CD4-positive, alpha-beta memory T cell (primary cell): ENCODE data around the gene SNX22. TPM values are rescaled to one million over a fixed set of nuclear protein-coding genes. Genes with fewer than 3 reads are reported as not detected.
A peak's percentile ranks its signal among the peaks of the same experiment; 100 is the strongest.

Experiments
- CTCF ChIA-PET: fragments of 350-600 bp; sonication (Branson Sonifier 250); formaldehyde crosslinking; loops from one replicate; lab custom pipeline; 2021; ENCODE audit warnings: inconsistent platforms; ENCODE audit not compliant: partially characterized antibody; lab: Charles Lee
- POLR2A ChIA-PET: fragments of 350-600 bp; sonication (Branson Sonifier 250); formaldehyde crosslinking; loops from one replicate; lab custom pipeline; 2021; ENCODE audit not compliant: partially characterized antibody; lab: Charles Lee
- DNase-seq, 5 donors: peaks; one replicate each; pipeline versions ENCODE4 v3.0.0 to v3.0.0-alpha.2; 2020 to 2022; ENCODE audit warnings: mixed read lengths in 1 of 5
- H3K27ac ChIP-seq: one replicate; pipeline ENCODE4 v1.7.0; 2013; ENCODE audit warnings: low read depth, low read length
- H3K27me3 ChIP-seq: 2 replicates; pipeline ENCODE4 v1.7.0; 2013; ENCODE audit warnings: mild to moderate bottlenecking, low read length, moderate library complexity; ENCODE audit not compliant: insufficient read depth
- H3K36me3 ChIP-seq: 2 replicates; pipeline ENCODE4 v1.7.0; 2013; ENCODE audit warnings: mild to moderate bottlenecking, low read length, moderate library complexity; ENCODE audit not compliant: insufficient read depth
- H3K4me1 ChIP-seq: 2 replicates; pipeline ENCODE4 v1.7.0; 2013; ENCODE audit warnings: mild to moderate bottlenecking, low read length, moderate library complexity; ENCODE audit not compliant: insufficient read depth
- H3K4me3 ChIP-seq, 2 donors: one replicate each; pipeline ENCODE4 v1.7.0; 2013; ENCODE audit warnings: low read length in 2 of 2, mild to moderate bottlenecking in 1 of 2
- H3K9me3 ChIP-seq, 2 donors: one replicate each; pipeline ENCODE4 v1.7.0; 2013; ENCODE audit warnings: low read length in 2 of 2, control low read depth in 1 of 2; ENCODE audit not compliant: control insufficient read depth in 1 of 2
- H3K27ac Mint-ChIP-seq, 7 donors: one replicate each; pipeline ENCODE4 v1.8.0; 2020 to 2021; ENCODE audit warnings: mixed read lengths in 7 of 7, mild to moderate bottlenecking in 6 of 7, inconsistent platforms in 3 of 7, moderate library complexity in 3 of 7
- H3K27me3 Mint-ChIP-seq, 2 donors: one replicate each; pipeline ENCODE4 v1.8.0; 2020 to 2021; ENCODE audit warnings: mixed read lengths in 2 of 2
- H3K36me3 Mint-ChIP-seq, 2 donors: one replicate each; pipeline ENCODE4 v1.8.0; 2020 to 2021; ENCODE audit warnings: mixed read lengths in 2 of 2, inconsistent platforms in 1 of 2, mild to moderate bottlenecking in 1 of 2
- H3K4me1 Mint-ChIP-seq, 4 donors: one replicate each; pipeline ENCODE4 v1.8.0; 2020 to 2021; ENCODE audit warnings: mixed read lengths in 4 of 4, mild to moderate bottlenecking in 1 of 4
- H3K4me3 Mint-ChIP-seq, 8 donors: one replicate each; pipeline ENCODE4 v1.8.0; 2020 to 2021; ENCODE audit warnings: mixed read lengths in 8 of 8, mild to moderate bottlenecking in 7 of 8, moderate library complexity in 6 of 8, inconsistent platforms in 3 of 8
- H3K9me3 Mint-ChIP-seq, 8 donors: one replicate each; pipeline ENCODE4 v1.8.0; 2020 to 2021; ENCODE audit warnings: mixed read lengths in 8 of 8, mild to moderate bottlenecking in 5 of 8, inconsistent platforms in 3 of 8, moderate library complexity in 1 of 8
- intact Hi-C: fragments of 100-400 bp; cut with micrococcal nuclease; formaldehyde crosslinking; loops from one replicate; pipeline ENCODE4 v1.15.1; 2023
- polyA plus RNA-seq, 2 donors: library from polyadenylated mRNA; unstranded; fragments of 300-500 nt; fragmentation: Illumina TruSeq; gene quantifications; one replicate each; pipeline ENCODE4 v1.2.3, GENCODE V29; 2021
- total RNA-seq, 2 experiments: library from RNA; stranded (reverse); gene quantifications; one replicate each; pipeline ENCODE4 v1.2.3, GENCODE V29; 2021

SNX22 gene
- total and polyA plus RNA-seq, 4 experiments from 2014 or later: 0.32 to 0.95 (median 0.52) TPM

DNA sequence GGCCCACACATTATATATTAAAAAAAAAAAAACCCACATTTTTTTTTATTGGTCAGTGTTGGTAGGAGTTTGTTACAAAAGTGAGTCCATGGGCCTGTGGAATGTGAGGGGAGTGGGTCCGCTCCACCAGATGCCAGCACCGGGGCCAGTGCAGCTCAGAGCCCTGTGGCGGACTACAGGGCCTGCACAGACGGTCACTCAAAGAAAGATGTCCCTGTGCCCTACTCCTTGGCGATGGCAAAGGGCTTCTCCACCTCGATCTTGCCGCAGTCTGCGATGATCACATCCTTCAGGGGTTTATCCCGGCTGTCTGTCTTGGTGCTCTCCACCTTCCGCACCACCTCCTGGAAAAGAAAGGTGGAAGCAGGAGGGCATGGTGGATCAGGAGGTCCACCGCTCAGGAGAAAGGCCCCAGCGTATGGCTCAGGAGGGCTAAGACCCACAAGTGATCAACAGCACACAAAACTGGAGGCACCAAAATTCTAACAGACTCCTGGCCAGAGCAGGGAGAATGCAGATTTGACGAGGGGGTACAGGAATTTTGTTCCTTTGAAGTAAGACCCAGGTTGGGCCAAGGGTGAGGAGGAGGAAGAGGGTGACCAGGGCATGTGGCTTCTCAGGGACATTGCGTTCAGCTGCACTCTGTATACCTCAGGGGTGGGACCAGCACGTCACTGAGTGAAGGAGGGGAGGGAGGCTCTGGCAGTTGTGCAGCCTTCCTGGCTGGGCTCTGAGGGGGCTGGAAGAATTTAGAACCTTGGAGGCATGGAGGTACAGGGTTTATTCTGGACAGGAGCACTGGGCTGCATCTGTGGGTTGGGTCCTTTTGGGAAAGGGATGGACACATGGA, 4.5 kb downstream of the SNX22 start:
- Histone ChIP-seq H3K9me3 (no peaks in the 10 kb centered on the region), H3K4me3 (no peak overlapping the region), H3K27ac (no peak overlapping the region), H3K4me1 (peaks cover 52% of the 10 kb centered on the region), H3K27me3 (peaks cover 6% of the 10 kb centered on the region), H3K36me3 (peaks cover 48% of the 10 kb centered on the region)
- intact Hi-C loops: no loop called here
- DNase-seq: no peak
- Mint-ChIP-seq H3K4me3 (no peak overlapping the region), H3K9me3 (peaks cover 0 to 2% (median 0%) of the 10 kb centered on the region in 8 donors), H3K4me1 (peaks cover 18 to 53% (median 34%) of the 10 kb centered on the region in 4 donors), H3K36me3 (peaks cover 36 to 59% of the 10 kb centered on the region in 2 donors), H3K27ac (peak overlapping the region in 2 of 7 donors; percentile 17 to 72), H3K27me3 (peaks cover 3 to 6% of the 10 kb centered on the region in 2 donors)
- CTCF ChIA-PET: interaction anchor here (0.7 to 3.4 kb wide), 6 partner anchors 12 to 680 kb away, joined by 3 to 28 read pairs (median 4); no protein-coding TSS in a partner anchor
- POLR2A ChIA-PET: interaction anchor here (0.7 to 7.1 kb wide), 2 partner anchors 60 to 672 kb away, joined by 3 to 48 read pairs; partner anchors contain the start of genes CIAO2A and SNX1

DNA sequence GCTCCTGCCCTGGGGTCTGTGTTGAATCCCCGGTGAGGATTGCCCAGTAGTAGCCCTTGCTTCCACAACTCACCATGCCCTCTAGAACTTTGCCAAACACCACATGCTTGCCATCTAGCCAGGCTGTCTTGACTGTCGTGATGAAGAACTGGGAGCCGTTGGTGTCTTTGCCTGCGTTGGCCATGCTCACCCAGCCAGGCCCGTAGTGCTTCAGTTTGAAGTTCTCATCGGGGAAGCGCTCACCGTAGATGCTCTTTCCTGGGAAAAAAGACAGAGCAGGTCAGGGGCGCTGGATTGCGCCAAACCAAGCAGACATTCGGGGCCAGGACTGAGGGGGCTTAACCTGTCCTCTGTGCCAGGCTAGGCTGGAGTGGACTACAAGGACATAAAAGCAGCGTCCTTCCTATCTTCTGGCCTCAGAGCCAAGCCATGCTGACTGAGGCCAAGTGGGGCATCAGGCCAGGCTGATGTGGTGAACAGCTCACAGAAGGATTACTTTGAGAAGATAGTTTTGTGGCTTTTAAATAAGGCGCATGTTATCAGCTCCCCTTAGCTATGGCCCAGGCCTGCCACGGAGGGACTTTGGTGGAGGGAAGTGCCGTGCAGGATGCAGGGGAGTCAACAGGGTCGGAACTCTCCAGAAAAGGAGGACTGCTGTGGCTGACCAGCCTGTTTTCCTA, 5.3 kb downstream of the SNX22 start:
- Mint-ChIP-seq H3K27me3 (peaks cover 2 to 6% of the 10 kb centered on the region in 2 donors), H3K9me3 (peaks cover 0 to 2% (median 0%) of the 10 kb centered on the region in 8 donors), H3K4me3 (no peak overlapping the region), H3K36me3 (peaks cover 38 to 60% of the 10 kb centered on the region in 2 donors), H3K4me1 (peaks cover 19 to 53% (median 35%) of the 10 kb centered on the region in 4 donors), H3K27ac (peak overlapping the region in 2 of 7 donors; percentile 36 to 44)
- ChIA-PET POLR2A (no interaction called here), CTCF (no interaction called here)
- intact Hi-C loops: no loop called here
- Histone ChIP-seq H3K4me3 (no peak overlapping the region), H3K27me3 (peaks cover 6% of the 10 kb centered on the region), H3K9me3 (no peaks in the 10 kb centered on the region), H3K36me3 (peaks cover 49% of the 10 kb centered on the region), H3K4me1 (peaks cover 56% of the 10 kb centered on the region), H3K27ac (no peak overlapping the region)
- no peak for DNase-seq

DNA sequence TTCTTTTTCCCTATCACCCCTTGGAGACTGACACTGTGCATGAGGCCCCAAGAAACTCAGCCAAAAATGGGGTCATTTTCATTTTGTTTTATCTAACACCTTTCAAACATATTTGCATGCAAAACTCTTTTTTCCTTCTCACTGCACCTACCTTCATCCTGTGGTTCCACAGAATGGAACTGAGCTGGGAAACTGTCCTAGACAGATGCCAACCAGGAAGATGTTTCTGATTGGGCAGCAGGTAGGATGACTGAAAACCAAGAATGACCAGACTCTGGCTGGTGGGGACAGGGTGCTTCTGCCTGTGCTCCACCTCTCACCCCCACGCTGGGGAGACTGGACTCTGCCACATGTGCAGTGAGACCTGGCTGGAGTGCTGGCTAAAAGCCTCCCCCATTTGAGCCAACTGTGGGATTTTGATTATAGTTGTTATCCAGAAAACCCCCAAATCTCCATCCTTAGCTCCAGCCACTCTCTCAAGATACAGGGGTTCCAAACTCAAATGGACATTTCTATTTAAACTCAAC, 6.1 kb downstream of the SNX22 start:
- Mint-ChIP-seq H3K4me3 (peak overlapping the region in 1 of 8 donors; percentile 32), H3K36me3 (peaks cover 42 to 66% of the 10 kb centered on the region in 2 donors), H3K27ac (peak overlapping the region in 3 of 7 donors; percentile 8 to 67 (median 59)), H3K4me1 (peaks cover 24 to 56% (median 37%) of the 10 kb centered on the region in 4 donors), H3K9me3 (peaks cover 0 to 2% (median 0%) of the 10 kb centered on the region in 8 donors), H3K27me3 (peaks cover 2 to 3% of the 10 kb centered on the region in 2 donors)
- intact Hi-C loops: no loop called here
- Histone ChIP-seq H3K9me3 (no peaks in the 10 kb centered on the region), H3K4me1 (peaks cover 51% of the 10 kb centered on the region), H3K36me3 (peaks cover 50% of the 10 kb centered on the region), H3K27ac (no peak overlapping the region), H3K27me3 (peaks cover 6% of the 10 kb centered on the region), H3K4me3 (no peak overlapping the region)
- DNase-seq: no peak
- POLR2A ChIA-PET: no interaction called here
- CTCF ChIA-PET: no interaction called here

DNA sequence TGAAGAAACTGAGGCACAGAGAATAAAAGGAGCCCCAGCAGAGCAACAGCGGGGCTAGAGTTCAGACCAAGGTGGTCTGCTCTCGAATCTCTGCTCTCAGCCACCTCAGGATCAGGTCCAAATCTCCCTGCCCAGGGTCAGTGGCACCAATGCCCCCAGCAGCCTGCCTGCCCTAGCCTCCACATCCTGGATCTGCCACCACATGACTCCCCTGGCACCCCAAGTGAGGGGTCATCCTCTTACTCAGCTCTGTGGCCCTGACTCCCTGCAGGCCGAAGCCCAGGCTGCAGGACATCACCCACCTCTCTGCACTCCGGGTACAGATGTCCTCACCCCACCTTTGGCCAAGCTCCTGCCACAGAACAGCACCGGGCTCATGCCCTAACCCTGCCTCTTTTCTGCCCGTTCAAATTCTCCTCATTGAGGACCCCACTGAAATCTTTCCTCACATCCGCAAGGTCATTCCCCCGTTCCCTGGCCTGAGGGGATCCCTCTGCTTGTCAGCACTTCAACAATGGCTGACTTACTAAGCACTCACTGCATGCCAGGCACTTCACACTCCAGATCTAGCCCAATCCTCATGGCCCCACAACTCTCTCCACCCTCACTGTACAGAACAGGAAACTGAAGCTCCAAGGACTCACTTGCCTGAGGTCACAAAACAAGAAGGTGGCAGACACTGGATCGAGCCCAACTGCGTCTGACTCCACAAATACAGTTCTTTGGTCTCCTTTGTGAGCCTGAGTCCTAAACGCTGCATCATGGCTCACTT, 7.0 kb downstream of the SNX22 start:
- Mint-ChIP-seq H3K36me3 (peaks cover 42 to 64% of the 10 kb centered on the region in 2 donors), H3K4me1 (peaks cover 24 to 53% (median 34%) of the 10 kb centered on the region in 4 donors), H3K27ac (peak overlapping the region in 6 of 7 donors; percentile 30 to 77 (median 58)), H3K4me3 (peak overlapping the region in 6 of 8 donors; percentile 2 to 55 (median 34)), H3K27me3 (no peaks in the 10 kb centered on the region), H3K9me3 (peaks cover 0 to 2% (median 0%) of the 10 kb centered on the region in 8 donors)
- peaks cover 50% of the 10 kb centered on the region for H3K36me3 ChIP-seq
- intact Hi-C loops: no loop called here
- DNase-seq: no peak
- no peaks in the 10 kb centered on the region for H3K9me3 ChIP-seq
- ChIA-PET POLR2A (no interaction called here), CTCF (no interaction called here)
- H3K4me3 ChIP-seq: no peak overlapping the region
- H3K4me1 ChIP-seq: peaks cover 45% of the 10 kb centered on the region
- no peak overlapping the region for H3K27ac ChIP-seq
- no peaks in the 10 kb centered on the region for H3K27me3 ChIP-seq

DNA sequence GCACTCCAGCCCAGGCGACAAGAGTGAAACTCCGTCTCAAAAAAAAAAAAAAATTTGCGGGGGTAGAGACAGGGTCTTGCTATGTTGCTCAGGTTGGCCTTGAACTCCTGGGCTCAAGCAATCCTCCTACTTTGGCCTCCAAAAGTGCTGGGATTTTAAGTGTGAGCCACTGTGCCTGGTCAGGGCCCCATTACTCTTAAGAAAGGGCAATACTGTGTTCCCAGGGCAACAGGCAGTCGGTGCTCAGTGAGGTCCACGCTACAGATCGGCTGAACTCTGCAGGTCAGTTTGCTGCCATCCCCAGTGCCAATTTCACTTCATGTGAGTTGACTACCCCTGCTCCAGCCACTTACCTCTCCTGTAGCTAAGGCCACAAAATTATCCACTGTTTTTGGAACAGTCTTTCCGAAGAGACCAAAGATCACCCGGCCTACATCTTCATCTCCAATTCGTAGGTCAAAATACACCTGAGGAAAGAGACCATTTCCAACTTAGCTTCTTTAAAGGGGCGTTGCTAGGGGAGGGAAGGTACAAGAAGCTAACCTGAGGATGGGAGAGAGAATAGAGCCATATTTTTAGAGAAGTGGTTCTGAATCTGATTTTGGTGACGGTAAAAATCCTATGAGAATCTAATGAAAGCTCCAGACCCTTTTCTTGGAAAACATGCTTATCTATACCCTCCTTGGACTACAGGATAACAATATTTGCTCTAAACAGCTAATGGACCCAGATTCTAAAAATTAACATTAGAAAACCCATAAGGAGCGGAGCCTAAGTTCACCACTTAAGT, 10.4 kb downstream of the SNX22 start:
- H3K4me1 ChIP-seq: peaks cover 52% of the 10 kb centered on the region

More for the DNA sequence above, 10.4 kb downstream of the SNX22 start:
- H3K36me3 Mint-ChIP-seq: peaks cover 33 to 43% of the 10 kb centered on the region in 2 donors
- H3K36me3 ChIP-seq: peaks cover 37% of the 10 kb centered on the region
- H3K27ac ChIP-seq: peak overlapping the region; percentile 80
- ChIA-PET POLR2A (interaction anchor here (0.5 to 5.4 kb wide), 15 partner anchors 9 to 1125 kb away, joined by 3 to 66 read pairs (median 4); partner anchors contain the start of genes CIAO2A, PARP16, SNX1 and SNX22), CTCF (interaction anchor here (6.2 kb wide), 1 partner anchor 9 kb away, joined by 43 read pairs; the partner anchor contains the start of gene SNX22)
- H3K9me3 ChIP-seq: no peaks in the 10 kb centered on the region
- peaks cover 30 to 57% (median 44%) of the 10 kb centered on the region in 4 donors for H3K4me1 Mint-ChIP-seq
- peak overlapping the region; percentile 85 to 96 (median 91) for H3K27ac Mint-ChIP-seq
- peak overlapping the region; percentile 81 to 94 (median 90) for H3K4me3 Mint-ChIP-seq
- H3K9me3 Mint-ChIP-seq: no peaks in the 10 kb centered on the region
- DNase-seq: no peak
- no peaks in the 10 kb centered on the region for H3K27me3 Mint-ChIP-seq
- H3K27me3 ChIP-seq: no peaks in the 10 kb centered on the region
- intact Hi-C loops: loop anchor here (2.0 to 10.0 kb wide), 5 partner anchors 493 to 1355 kb away; partner anchors contain the start of genes CLPX, DPP8 and PARP16
- peak overlapping the region; percentile 68 to 71 for H3K4me3 ChIP-seq
